HK-2 (cell line): ENCODE data around the gene TTLL7.
A peak's percentile ranks its signal among the peaks of the same experiment; 100 is the strongest.

Experiments used
- DNase-seq: peaks from one replicate; pipeline ENCODE4 v3.0.0-alpha.2; 2018; ENCODE audit not compliant: unreplicated experiment

Gene TTLL7, protein sequence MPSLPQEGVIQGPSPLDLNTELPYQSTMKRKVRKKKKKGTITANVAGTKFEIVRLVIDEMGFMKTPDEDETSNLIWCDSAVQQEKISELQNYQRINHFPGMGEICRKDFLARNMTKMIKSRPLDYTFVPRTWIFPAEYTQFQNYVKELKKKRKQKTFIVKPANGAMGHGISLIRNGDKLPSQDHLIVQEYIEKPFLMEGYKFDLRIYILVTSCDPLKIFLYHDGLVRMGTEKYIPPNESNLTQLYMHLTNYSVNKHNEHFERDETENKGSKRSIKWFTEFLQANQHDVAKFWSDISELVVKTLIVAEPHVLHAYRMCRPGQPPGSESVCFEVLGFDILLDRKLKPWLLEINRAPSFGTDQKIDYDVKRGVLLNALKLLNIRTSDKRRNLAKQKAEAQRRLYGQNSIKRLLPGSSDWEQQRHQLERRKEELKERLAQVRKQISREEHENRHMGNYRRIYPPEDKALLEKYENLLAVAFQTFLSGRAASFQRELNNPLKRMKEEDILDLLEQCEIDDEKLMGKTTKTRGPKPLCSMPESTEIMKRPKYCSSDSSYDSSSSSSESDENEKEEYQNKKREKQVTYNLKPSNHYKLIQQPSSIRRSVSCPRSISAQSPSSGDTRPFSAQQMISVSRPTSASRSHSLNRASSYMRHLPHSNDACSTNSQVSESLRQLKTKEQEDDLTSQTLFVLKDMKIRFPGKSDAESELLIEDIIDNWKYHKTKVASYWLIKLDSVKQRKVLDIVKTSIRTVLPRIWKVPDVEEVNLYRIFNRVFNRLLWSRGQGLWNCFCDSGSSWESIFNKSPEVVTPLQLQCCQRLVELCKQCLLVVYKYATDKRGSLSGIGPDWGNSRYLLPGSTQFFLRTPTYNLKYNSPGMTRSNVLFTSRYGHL

DNA sequence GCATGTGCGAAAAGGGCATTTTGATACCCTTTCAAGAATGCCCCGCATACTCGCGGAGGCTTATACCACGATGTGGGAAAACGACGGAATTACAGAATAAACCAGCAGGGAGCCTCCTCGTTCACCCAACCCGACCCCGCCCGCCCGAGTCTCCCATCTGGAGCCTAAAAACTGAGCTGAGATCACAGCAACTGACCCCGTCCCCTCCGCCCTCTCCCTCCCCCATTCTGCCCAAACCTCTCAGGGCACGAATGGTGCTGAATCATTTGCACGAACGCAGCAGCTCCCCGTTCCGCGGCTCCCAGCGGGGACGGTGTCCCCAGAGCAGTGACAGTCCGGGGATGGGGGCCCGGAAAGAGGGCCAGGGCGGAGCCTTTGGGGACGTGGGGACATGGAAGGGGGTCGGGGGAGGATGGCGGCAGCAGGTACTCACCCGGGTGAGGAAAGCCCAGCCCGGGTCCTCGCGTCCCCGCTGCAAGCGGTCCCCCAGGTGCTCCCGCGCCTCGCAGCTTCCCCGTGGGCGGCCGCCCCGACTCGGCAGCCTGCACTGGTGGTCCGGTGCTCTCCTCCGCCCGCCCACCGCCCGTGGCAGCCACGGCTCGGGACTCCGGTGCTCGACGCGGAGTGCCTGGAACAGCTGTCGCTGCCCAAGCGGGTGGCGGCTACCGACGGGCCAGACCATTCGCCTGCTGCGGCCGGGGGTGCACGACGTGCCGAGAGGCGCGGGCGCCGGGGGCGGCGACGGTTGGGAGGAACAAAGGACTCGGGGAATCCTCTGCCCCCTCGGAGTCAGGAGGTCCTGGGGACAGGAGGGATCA is at the start of gene TTLL7:
Gene TTLL7, minus strand, starts transcription at position 635 of the 818 bp plus-strand sequence. CDS start 46,921 bp downstream, outside the sequence.
- peak; percentile 82 for DNase-seq

- no peak for DNase-seq
Measured at GRCh38 chr1:84042461-84042860, 43.5 kb upstream of the TTLL7 start.

- DNase-seq = no peak
Measured at GRCh38 chr1:84037758-84038611, 39.1 kb upstream of the TTLL7 start.

GRCh38 chr1:84031802-84032327 is 32.9 kb upstream of the TTLL7 start:
- DNase-seq = no peak

GRCh38 chr1:84027368-84027767 is 28.4 kb upstream of the TTLL7 start:
- no peak for DNase-seq

GRCh38 chr1:84025966-84026365 is 27.0 kb upstream of the TTLL7 start:
- no peak for DNase-seq

DNA sequence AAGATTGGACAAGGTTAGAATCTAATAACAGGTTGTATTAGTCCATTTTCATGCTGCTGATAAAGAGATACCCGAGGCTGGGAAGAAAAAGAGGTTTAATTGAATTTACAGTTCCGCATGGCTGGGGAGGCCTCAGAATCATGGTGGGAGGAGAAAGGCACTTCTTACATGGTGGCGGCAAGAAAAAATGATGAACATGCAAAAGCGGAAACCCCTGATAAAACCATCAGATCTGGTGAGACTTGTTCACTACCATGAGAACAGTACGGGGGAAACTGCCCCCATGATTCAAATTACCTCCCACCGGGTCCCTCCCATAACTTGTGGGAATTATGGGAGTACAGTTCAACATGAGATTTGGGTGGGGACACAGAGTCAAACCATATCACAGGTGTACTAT is 22.9 kb upstream of the TTLL7 start:
- no peak for DNase-seq

DNA sequence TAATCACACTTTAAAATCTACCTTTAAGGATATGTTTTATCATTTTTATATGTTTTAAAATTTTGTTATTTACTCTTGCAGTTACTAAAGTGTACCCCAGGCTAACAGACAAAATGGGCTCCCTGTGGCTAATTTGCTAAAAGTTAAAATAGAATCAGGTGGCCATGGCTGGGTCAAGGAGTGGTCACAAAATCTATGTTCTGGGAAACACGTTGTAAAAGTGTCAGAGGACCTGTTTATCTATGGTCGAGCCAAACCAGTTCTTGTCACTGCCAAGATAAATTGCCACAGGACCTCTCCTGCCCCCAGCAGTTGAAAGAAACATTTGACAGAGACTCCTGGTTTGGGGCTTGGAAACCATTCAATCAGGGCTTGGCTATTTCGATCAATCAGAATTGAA is 21.2 kb upstream of the TTLL7 start:
- DNase-seq = no peak

DNA sequence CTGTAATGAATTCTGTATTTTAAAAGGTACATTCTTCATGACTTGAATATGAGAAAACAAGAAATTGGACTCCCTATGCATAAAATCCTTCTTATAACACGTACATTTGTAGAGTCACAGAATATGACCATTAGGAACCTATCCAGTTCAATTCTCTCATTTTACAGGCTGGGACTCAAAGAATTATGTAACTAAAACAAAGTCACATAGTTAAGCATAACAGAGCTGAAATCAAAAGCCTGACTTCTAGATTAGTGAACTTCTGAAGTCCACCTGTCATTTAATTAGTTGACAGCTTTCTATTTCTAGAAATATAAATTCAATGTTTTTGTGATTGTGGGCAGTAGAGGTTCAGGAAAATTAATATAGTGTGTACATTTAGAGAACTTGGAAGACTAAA is 20.3 kb upstream of the TTLL7 start:
- DNase-seq = no peak

DNA sequence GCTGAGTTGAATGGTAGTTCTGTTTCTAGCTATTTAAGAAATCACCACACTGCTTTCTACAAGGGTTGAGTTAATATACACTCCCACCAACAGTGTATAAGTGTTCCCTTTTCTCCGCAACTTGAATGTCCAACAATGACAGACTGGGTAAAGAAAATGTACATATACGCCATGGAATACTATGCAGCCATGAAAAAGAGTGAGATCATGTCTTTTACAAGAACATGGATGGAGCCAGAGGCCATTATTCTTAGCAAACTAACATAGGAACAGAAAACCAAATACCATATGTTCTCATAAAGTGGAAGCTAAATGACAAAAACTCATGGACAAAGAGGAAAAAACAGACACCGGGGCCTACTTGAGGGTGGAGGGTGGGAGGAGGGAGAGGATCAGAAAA is 14.8 kb upstream of the TTLL7 start:
- no peak for DNase-seq

GRCh38 chr1:84012018-84012417 is 13.1 kb upstream of the TTLL7 start:
- DNase-seq = no peak

DNA sequence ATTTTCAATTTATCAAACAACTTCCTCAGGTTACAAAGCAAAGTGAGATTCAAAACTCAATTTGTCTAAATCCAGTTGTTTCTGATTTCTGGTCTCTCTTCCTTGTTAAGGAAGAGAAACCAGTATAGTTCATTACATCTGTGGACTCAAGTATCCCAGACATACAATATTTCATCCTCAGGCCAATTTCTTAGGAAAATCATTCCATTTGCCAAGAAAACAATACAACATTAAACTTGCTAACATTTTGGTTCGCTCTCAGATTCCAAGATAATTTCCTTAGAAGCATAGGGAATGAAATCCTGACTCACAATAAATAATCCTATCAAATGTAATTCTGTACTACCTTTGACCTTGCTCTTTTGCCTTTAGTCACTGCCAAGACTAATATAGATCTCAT is 11.2 kb upstream of the TTLL7 start:
- DNase-seq = no peak

DNA sequence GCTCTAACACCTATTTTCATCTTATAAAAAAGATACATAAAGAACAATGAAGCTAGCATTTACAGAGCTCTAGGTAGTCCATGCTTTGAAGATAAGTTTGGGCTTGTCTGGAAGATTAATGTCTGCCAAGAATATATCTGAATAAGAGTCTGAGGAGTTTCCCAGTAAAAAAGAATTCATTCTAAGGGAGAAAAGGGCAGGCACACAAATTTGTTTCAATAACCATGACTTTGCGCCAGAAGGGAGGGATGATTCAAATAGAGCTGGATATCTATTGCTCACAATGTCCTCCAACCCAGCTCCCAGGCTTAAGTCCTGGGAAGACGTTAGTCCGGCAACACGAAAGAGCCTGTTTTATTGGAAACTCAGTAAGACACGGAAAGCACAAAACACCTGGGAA is 9.7 kb upstream of the TTLL7 start:
- no peak for DNase-seq

GRCh38 chr1:84006591-84006990 is 7.7 kb upstream of the TTLL7 start:
- DNase-seq = no peak

DNA sequence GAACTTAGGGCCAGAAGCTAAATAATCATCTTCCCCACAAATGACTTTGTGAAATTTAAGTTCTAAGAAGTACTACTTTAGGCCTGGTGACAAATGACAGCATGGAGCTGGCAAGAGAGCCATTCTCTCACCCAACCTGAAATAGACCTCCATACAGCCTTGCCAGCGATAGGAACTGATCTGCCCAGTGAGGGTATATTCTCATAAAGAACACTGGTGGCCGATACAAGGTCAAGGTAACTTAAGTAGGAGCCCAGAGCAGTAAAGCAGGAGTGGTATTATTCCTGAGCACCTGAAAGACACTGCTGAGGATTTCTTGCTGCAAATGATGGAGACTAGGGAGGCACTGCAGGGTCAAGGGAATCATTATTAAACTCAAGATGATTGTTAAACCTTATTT is 2.6 kb upstream of the TTLL7 start:
- DNase-seq = no peak

DNA sequence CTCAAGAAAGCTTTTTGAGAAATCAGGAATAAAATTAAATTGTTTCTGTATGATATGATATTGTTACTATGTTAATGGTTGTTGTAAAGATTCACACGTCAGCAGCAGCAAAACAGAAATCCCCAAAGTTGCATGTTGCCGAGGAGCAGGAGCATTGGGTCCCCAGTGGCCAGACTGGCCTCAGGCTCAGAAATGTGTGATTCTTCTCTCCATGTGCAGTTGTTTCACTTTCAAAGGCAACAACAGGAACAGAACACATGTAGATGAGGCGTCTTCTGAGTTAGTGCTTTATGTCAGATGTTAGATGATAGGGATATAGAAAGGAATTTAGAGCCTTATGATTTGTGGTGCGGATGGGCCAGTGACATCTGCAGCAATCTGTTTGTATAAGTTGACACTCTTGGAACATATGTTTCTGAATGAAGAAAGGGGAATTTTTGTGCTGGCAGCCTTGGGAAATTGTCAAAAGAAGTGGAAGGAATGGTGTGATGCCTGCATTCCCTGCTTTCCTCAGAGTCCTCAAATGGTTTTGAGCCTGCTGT is 2.1 kb upstream of the TTLL7 start:
- DNase-seq = no peak

GRCh38 chr1:84000196-84000885 is 1.4 kb upstream of the TTLL7 start:
- DNase-seq = no peak

- peak; percentile 79 for DNase-seq
Measured at GRCh38 chr1:83999316-83999819, 436 bp upstream of the TTLL7 start.

DNA sequence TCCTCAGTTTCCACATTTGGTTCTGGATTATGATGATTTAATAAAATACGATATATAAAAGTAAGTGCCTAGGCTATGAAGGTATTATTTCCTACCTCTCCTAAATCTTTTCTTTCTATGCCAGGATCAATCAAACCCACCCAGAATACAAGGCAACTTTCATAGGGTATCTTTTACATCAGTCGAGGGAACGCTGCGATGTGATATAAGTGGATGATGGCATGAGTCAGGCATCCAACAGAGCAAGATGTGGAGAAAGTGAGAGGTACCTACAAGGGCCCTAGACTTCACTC is 781 bp downstream of the TTLL7 start:
- DNase-seq = no peak

DNA sequence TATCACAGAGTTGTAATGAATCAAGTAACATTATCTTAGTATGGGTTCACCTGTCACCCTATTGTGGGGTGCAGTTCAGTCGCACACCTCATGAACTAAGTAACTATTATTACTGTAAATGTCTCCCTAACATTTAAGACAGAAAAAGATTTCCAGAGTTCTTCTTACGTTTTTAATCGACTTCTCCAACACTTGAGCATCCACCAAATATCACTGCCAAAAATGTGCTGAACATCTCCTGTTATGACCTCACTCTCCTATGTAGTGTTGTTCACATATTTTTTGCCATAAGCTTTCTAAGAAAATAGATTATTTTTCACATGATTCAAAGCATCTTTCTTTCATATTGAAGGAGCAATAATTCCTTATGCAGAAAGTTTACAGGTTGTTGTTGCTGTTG is 1.3 kb downstream of the TTLL7 start:
- DNase-seq = no peak
